ENCODE measurements around the gene TOM1L2.

The TOM1L2 gene

GRCh38 chr17:17972126-17972951 is at the start of gene TOM1L2, which contains the start of gene DRC3:
TOM1L2 (minus strand) TSS chr17:17972400; CDS start chr17:17972313, 87 bp downstream.
DRC3 (plus strand) TSS chr17:17972862; CDS start chr17:17977599, 4,737 bp downstream.
- Mint-ChIP-seq H3K27me3 (no peaks in the 10 kb centered on the region), H3K4me1 (peaks cover 15% of the 10 kb centered on the region), H3K27ac (peak within 1 kb of the TSS; percentile 78), H3K36me3 (no peaks in the 10 kb centered on the region), H3K9me3 (no peaks in the 10 kb centered on the region), H3K4me3 (peak within 1 kb of the TSS; percentile 91)
- ATAC-seq: peak; percentile 98

- no peak for ATAC-seq
- Mint-ChIP-seq H3K27me3 (no peaks in the 10 kb centered on the region), H3K4me1 (peaks cover 11% of the 10 kb centered on the region), H3K36me3 (peaks cover 32% of the 10 kb centered on the region), H3K4me3 (no peak overlapping the region), H3K9me3 (no peaks in the 10 kb centered on the region), H3K27ac (no peak overlapping the region)
Measured at GRCh38 chr17:18021372-18021771, 49.2 kb upstream of the TOM1L2 start.

GRCh38 chr17:18020971-18021370 is 48.8 kb upstream of the TOM1L2 start:
- no peaks in the 10 kb centered on the region for H3K27me3 Mint-ChIP-seq
- no peak overlapping the region for H3K27ac Mint-ChIP-seq
- no peak overlapping the region for H3K4me3 Mint-ChIP-seq
- H3K4me1 Mint-ChIP-seq: peaks cover 11% of the 10 kb centered on the region
- H3K36me3 Mint-ChIP-seq: peaks cover 36% of the 10 kb centered on the region
- ATAC-seq: no peak
- no peaks in the 10 kb centered on the region for H3K9me3 Mint-ChIP-seq

- peaks cover under 1% of the 10 kb centered on the region for H3K4me1 Mint-ChIP-seq
Measured at GRCh38 chr17:18019838-18020154, 47.6 kb upstream of the TOM1L2 start.

GRCh38 chr17:18018411-18018921 is 46.3 kb upstream of the TOM1L2 start:
- no peak for ATAC-seq
- Mint-ChIP-seq H3K4me1 (no peaks in the 10 kb centered on the region), H3K9me3 (no peaks in the 10 kb centered on the region), H3K36me3 (peaks cover 36% of the 10 kb centered on the region), H3K4me3 (no peak overlapping the region), H3K27ac (no peak overlapping the region), H3K27me3 (no peaks in the 10 kb centered on the region)

More at GRCh38 chr17:18019838-18020154, 47.6 kb upstream of the TOM1L2 start:
- no peaks in the 10 kb centered on the region for H3K9me3 Mint-ChIP-seq
- no peak overlapping the region for H3K27ac Mint-ChIP-seq
- no peak overlapping the region for H3K4me3 Mint-ChIP-seq
- H3K36me3 Mint-ChIP-seq: peaks cover 43% of the 10 kb centered on the region
- no peak for ATAC-seq
- H3K27me3 Mint-ChIP-seq: no peaks in the 10 kb centered on the region

- no peak for ATAC-seq
- no peak overlapping the region for H3K4me3 Mint-ChIP-seq
Measured at GRCh38 chr17:18017958-18018357, 45.8 kb upstream of the TOM1L2 start.

GRCh38 chr17:18016426-18016825 is 44.2 kb upstream of the TOM1L2 start:
- no peaks in the 10 kb centered on the region for H3K4me1 Mint-ChIP-seq
- peaks cover 55% of the 10 kb centered on the region for H3K36me3 Mint-ChIP-seq
- no peak for ATAC-seq
- no peaks in the 10 kb centered on the region for H3K27me3 Mint-ChIP-seq
- H3K4me3 Mint-ChIP-seq: no peak overlapping the region
- H3K9me3 Mint-ChIP-seq: no peaks in the 10 kb centered on the region
- no peak overlapping the region for H3K27ac Mint-ChIP-seq

More at GRCh38 chr17:18017958-18018357, 45.8 kb upstream of the TOM1L2 start:
- Mint-ChIP-seq H3K4me1 (no peaks in the 10 kb centered on the region), H3K27ac (no peak overlapping the region), H3K27me3 (no peaks in the 10 kb centered on the region), H3K9me3 (no peaks in the 10 kb centered on the region), H3K36me3 (peaks cover 41% of the 10 kb centered on the region)

GRCh38 chr17:18015593-18015992 is 43.4 kb upstream of the TOM1L2 start:
- H3K36me3 Mint-ChIP-seq: peaks cover 59% of the 10 kb centered on the region
- no peak overlapping the region for H3K4me3 Mint-ChIP-seq
- H3K9me3 Mint-ChIP-seq: no peaks in the 10 kb centered on the region
- ATAC-seq: no peak
- no peak overlapping the region for H3K27ac Mint-ChIP-seq
- H3K27me3 Mint-ChIP-seq: no peaks in the 10 kb centered on the region
- no peaks in the 10 kb centered on the region for H3K4me1 Mint-ChIP-seq

GRCh38 chr17:18014006-18014405 is 41.8 kb upstream of the TOM1L2 start:
- H3K36me3 Mint-ChIP-seq: peaks cover 71% of the 10 kb centered on the region
- no peaks in the 10 kb centered on the region for H3K4me1 Mint-ChIP-seq
- H3K27me3 Mint-ChIP-seq: no peaks in the 10 kb centered on the region
- H3K4me3 Mint-ChIP-seq: no peak overlapping the region
- ATAC-seq: no peak
- H3K27ac Mint-ChIP-seq: no peak overlapping the region
- no peaks in the 10 kb centered on the region for H3K9me3 Mint-ChIP-seq

- H3K4me1 Mint-ChIP-seq: no peaks in the 10 kb centered on the region
- ATAC-seq: no peak
- peaks cover 71% of the 10 kb centered on the region for H3K36me3 Mint-ChIP-seq
- H3K27ac Mint-ChIP-seq: no peak overlapping the region
- no peaks in the 10 kb centered on the region for H3K9me3 Mint-ChIP-seq
- no peak overlapping the region for H3K4me3 Mint-ChIP-seq
- H3K27me3 Mint-ChIP-seq: no peaks in the 10 kb centered on the region
Measured at GRCh38 chr17:18011286-18011685, 39.1 kb upstream of the TOM1L2 start.

- no peaks in the 10 kb centered on the region for H3K4me1 Mint-ChIP-seq
- no peaks in the 10 kb centered on the region for H3K9me3 Mint-ChIP-seq
- H3K36me3 Mint-ChIP-seq: peaks cover 58% of the 10 kb centered on the region
- H3K27ac Mint-ChIP-seq: no peak overlapping the region
- ATAC-seq: no peak
- no peaks in the 10 kb centered on the region for H3K27me3 Mint-ChIP-seq
- no peak overlapping the region for H3K4me3 Mint-ChIP-seq
Measured at GRCh38 chr17:18009609-18010420, 37.6 kb upstream of the TOM1L2 start.

GRCh38 chr17:18008496-18009268 is 36.5 kb upstream of the TOM1L2 start:
- H3K4me3 Mint-ChIP-seq: no peak overlapping the region
- no peaks in the 10 kb centered on the region for H3K4me1 Mint-ChIP-seq
- H3K36me3 Mint-ChIP-seq: peaks cover 54% of the 10 kb centered on the region
- no peaks in the 10 kb centered on the region for H3K9me3 Mint-ChIP-seq
- ATAC-seq: no peak
- H3K27me3 Mint-ChIP-seq: no peaks in the 10 kb centered on the region
- no peak overlapping the region for H3K27ac Mint-ChIP-seq

GRCh38 chr17:18006495-18007239 is 34.5 kb upstream of the TOM1L2 start:
- Mint-ChIP-seq H3K36me3 (peaks cover 34% of the 10 kb centered on the region), H3K27me3 (no peaks in the 10 kb centered on the region), H3K4me3 (no peak overlapping the region), H3K4me1 (peaks cover 7% of the 10 kb centered on the region), H3K27ac (no peak overlapping the region), H3K9me3 (no peaks in the 10 kb centered on the region)
- no peak for ATAC-seq

- Mint-ChIP-seq H3K4me1 (peaks cover 7% of the 10 kb centered on the region), H3K36me3 (peaks cover 27% of the 10 kb centered on the region), H3K9me3 (no peaks in the 10 kb centered on the region), H3K27ac (no peak overlapping the region), H3K4me3 (no peak overlapping the region), H3K27me3 (no peaks in the 10 kb centered on the region)
- ATAC-seq: no peak
Measured at GRCh38 chr17:18005496-18005895, 33.3 kb upstream of the TOM1L2 start.

Data from stimulated activated memory B cell treated with anti-CD40 and anti-IgM and Interleukin-4, amounts not matched to agents 10 μg/mL and 1 μg/mL and 100 μg/mL, for 72 hours (primary cell).